Karpas-422 (cell line): Measurements from ENCODE around the gene THSD7B. TPM values are rescaled to one million over a fixed set of nuclear protein-coding genes. Genes with fewer than 3 reads are reported as not detected.

Experiments used
- DNase-seq: peaks from one replicate; pipeline ENCODE4 v3.0.0-alpha.2; 2015
- H2AFZ ChIP-seq: fragments of 200-600 bp; sonication (generic); 2 replicates; pipeline ENCODE4 v1.6.1; 2014; ENCODE audit warnings: antibody characterized with exemption, low read length, mixed read lengths
- H3K27ac ChIP-seq: fragments of 200-600 bp; sonication (generic); 2 replicates; pipeline ENCODE4 v1.5.1; 2014; ENCODE audit warnings: mild to moderate bottlenecking, low read length, moderate library complexity
- H3K27me3 ChIP-seq: fragments of 200-600 bp; sonication (generic); 2 replicates; pipeline ENCODE4 v1.6.1; 2014; ENCODE audit warnings: low read length, mixed read lengths
- H3K36me3 ChIP-seq: fragments of 200-600 bp; sonication (generic); 2 replicates; pipeline ENCODE4 v1.6.1; 2014; ENCODE audit warnings: low read length, mixed read lengths; ENCODE audit not compliant: insufficient read depth
- H3K4me1 ChIP-seq: fragments of 200-600 bp; sonication (generic); 2 replicates; pipeline ENCODE4 v1.6.1; 2014; ENCODE audit warnings: mild to moderate bottlenecking, low read length, mixed read lengths
- H3K4me2 ChIP-seq: fragments of 200-600 bp; sonication (generic); 2 replicates; pipeline ENCODE4 v1.6.1; 2014; ENCODE audit warnings: low read length, low read depth, mild to moderate bottlenecking; ENCODE audit not compliant: poor library complexity, severe bottlenecking
- H3K4me3 ChIP-seq: fragments of 200-600 bp; sonication (generic); 2 replicates; pipeline ENCODE4 v1.5.1; 2014; ENCODE audit warnings: mild to moderate bottlenecking, antibody characterized with exemption, low read length, mixed read lengths
- H3K79me2 ChIP-seq: fragments of 200-600 bp; sonication (generic); 2 replicates; pipeline ENCODE4 v1.6.1; 2014; ENCODE audit warnings: mild to moderate bottlenecking, low read length, mixed read lengths
- H3K9ac ChIP-seq: fragments of 200-600 bp; sonication (generic); 2 replicates; pipeline ENCODE4 v1.6.0; 2014; ENCODE audit warnings: low read length
- H3K9me2 ChIP-seq: fragments of 200-600 bp; sonication (generic), shearing (Covaris generic); replicated peaks from 2 replicates; pipeline ENCODE4 v1.6.0; 2014; ENCODE audit warnings: mild to moderate bottlenecking, low read length, moderate library complexity; ENCODE audit not compliant: insufficient read depth
- H3K9me3 ChIP-seq: fragments of 300-700, 200-600 bp; sonication (generic); 2 replicates; pipeline ENCODE4 v1.6.1; 2014; ENCODE audit warnings: low read length, mixed read lengths
- H4K20me1 ChIP-seq: fragments of 200-600 bp; sonication (generic); 2 replicates; pipeline ENCODE4 v1.6.1; 2014; ENCODE audit warnings: mild to moderate bottlenecking, antibody characterized with exemption, low read length, low read depth; ENCODE audit not compliant: insufficient read depth
- total RNA-seq: library from RNA; depleted of rRNA; stranded (reverse); fragments of >200 nt; shearing (Covaris generic); gene quantifications from 2 replicates; pipeline ENCODE4 v1.2.3, GENCODE V29; 2014; ENCODE audit warnings: low replicate concordance

Gene THSD7B
- total RNA-seq, 1 experiment from 2014 or later = not detected

DNA sequence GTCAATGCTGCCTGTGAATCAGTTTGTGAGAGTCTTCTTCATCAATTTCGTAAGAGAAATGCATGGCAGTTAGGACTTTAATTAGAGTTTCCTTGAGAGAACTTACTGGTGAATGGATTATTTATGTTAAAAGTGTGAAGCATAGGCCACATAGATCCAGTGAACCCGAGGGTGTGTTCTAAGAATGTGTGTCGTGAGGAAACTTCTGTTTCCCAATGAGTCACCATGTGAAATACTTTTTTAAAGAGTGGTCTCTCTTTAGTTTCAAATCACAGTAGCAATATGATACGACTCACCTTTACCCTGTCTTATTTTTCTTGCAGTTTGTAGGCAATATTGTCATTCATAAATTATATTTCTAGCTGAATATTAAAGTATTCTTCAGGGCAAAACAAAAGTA is 18.5 kb downstream of the THSD7B start:
- H3K36me3 ChIP-seq = no peaks in the 10 kb centered on the region
- no peaks in the 10 kb centered on the region for H4K20me1 ChIP-seq
- H3K27ac ChIP-seq = no peak overlapping the region
- no peak overlapping the region for H3K4me3 ChIP-seq
- H3K9me3 ChIP-seq = no peaks in the 10 kb centered on the region
- no peaks in the 10 kb centered on the region; the same call in 1 of the 2 replicates for H3K27me3 ChIP-seq
- H3K9me2 ChIP-seq = no peaks in the 10 kb centered on the region
- no peak for DNase-seq
- H3K4me1 ChIP-seq = no peaks in the 10 kb centered on the region
- H2AFZ ChIP-seq = no peak overlapping the region
- no peaks in the 10 kb centered on the region for H3K79me2 ChIP-seq
- H3K9ac ChIP-seq = no peak overlapping the region
- no peak overlapping the region for H3K4me2 ChIP-seq

DNA sequence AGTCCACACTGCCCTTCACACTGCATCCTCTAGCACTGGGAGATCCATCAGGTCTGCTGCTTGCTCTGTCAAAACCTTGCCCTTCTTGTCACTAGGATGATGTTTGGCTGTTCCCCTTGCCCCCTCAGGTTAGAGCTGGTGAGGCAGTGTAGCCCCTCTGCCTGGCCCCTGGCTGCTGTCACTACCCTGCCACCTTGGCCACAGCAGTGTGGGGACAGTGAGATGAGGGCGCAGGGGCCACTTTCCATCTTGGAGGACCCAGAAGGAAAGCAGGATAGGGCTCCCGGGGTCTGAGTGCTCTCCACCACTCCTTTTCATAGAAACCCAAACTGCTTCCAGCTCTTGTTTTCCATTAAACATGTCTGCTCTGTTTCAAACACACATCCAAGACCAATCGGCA is 19.9 kb downstream of the THSD7B start:
- Histone ChIP-seq H3K79me2 (no peaks in the 10 kb centered on the region), H2AFZ (no peak overlapping the region)
- DNase-seq = no peak

GRCh38 chr2:136787970-136788369 is 22.6 kb downstream of the THSD7B start:
- Histone ChIP-seq H3K79me2 (no peaks in the 10 kb centered on the region), H3K4me1 (no peaks in the 10 kb centered on the region), H3K9me2 (no peaks in the 10 kb centered on the region), H3K4me3 (no peak overlapping the region), H3K9ac (no peak overlapping the region), H3K4me2 (no peak overlapping the region), H3K36me3 (no peaks in the 10 kb centered on the region), H3K9me3 (no peaks in the 10 kb centered on the region), H3K27me3 (no peaks in the 10 kb centered on the region; the same call in 1 of the 2 replicates), H2AFZ (no peak overlapping the region), H3K27ac (no peak overlapping the region), H4K20me1 (no peaks in the 10 kb centered on the region)
- DNase-seq = no peak

More for the DNA sequence above, 19.9 kb downstream of the THSD7B start:
- H3K4me1 ChIP-seq = no peaks in the 10 kb centered on the region
- no peaks in the 10 kb centered on the region for H4K20me1 ChIP-seq
- no peaks in the 10 kb centered on the region for H3K36me3 ChIP-seq
- no peaks in the 10 kb centered on the region for H3K9me3 ChIP-seq
- H3K9ac ChIP-seq = no peak overlapping the region
- H3K9me2 ChIP-seq = no peaks in the 10 kb centered on the region
- H3K4me2 ChIP-seq = no peak overlapping the region
- no peaks in the 10 kb centered on the region; the same call in 1 of the 2 replicates for H3K27me3 ChIP-seq
- H3K4me3 ChIP-seq = no peak overlapping the region
- H3K27ac ChIP-seq = no peak overlapping the region

DNA sequence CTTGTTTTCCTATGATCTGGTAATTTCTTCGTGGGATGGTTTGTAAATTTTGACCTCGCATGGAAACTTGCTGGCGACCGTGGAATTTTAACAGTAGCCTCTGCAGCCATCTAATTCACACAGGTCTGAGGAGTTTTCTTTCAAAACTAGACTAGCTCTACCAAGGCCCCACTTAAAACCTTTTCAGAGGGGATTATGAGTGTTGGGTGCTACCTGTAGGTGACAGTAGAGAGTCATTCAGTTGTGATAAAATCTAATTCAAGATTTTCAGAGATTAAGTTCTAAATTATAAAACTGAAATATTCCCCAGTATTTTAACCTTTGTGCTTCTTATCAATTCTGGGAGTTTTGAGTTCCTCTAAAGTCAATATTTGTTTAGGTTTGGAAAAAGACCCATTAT is 31.0 kb downstream of the THSD7B start:
- Histone ChIP-seq H3K9ac (no peak overlapping the region), H3K4me3 (no peak overlapping the region), H3K36me3 (no peaks in the 10 kb centered on the region), H3K9me3 (no peaks in the 10 kb centered on the region), H3K79me2 (no peaks in the 10 kb centered on the region), H3K9me2 (no peaks in the 10 kb centered on the region), H2AFZ (no peak overlapping the region), H3K27me3 (no peaks in the 10 kb centered on the region), H3K4me1 (no peaks in the 10 kb centered on the region), H3K27ac (no peak overlapping the region), H4K20me1 (no peaks in the 10 kb centered on the region), H3K4me2 (no peak overlapping the region)
- DNase-seq = no peak

GRCh38 chr2:136798766-136799165 is 33.4 kb downstream of the THSD7B start:
- Histone ChIP-seq H3K27ac (no peak overlapping the region), H3K4me3 (no peak overlapping the region), H3K36me3 (no peaks in the 10 kb centered on the region), H4K20me1 (no peaks in the 10 kb centered on the region), H3K27me3 (no peaks in the 10 kb centered on the region), H3K9ac (no peak overlapping the region), H3K4me1 (no peaks in the 10 kb centered on the region), H3K4me2 (no peak overlapping the region), H3K79me2 (no peaks in the 10 kb centered on the region), H2AFZ (no peak overlapping the region), H3K9me2 (no peaks in the 10 kb centered on the region), H3K9me3 (no peaks in the 10 kb centered on the region)
- DNase-seq = no peak

DNA sequence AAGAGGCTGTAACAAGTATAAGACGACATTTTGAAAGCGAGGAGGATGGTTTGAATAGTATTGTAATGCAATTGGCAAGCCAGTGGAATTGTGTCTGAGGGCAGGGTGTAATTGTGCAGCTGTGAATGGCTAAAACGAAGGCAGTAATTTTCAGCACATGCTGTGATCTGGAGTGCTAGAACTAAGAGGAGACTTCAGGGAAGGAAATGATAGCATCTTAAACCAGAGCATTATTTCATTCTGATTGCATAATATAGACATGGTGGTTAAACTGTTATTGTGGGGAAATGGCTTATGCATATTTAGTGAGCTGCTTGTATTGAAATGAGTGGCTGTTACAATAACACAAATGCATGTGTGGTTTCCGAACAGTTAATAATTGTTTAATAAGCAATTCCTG is 36.3 kb downstream of the THSD7B start:
- Histone ChIP-seq H3K27me3 (no peaks in the 10 kb centered on the region), H3K4me1 (no peaks in the 10 kb centered on the region), H3K36me3 (no peaks in the 10 kb centered on the region), H4K20me1 (no peaks in the 10 kb centered on the region), H3K9me3 (no peaks in the 10 kb centered on the region), H3K27ac (no peak overlapping the region), H3K9ac (no peak overlapping the region), H3K4me2 (no peak overlapping the region), H2AFZ (no peak overlapping the region), H3K9me2 (no peaks in the 10 kb centered on the region), H3K4me3 (no peak overlapping the region), H3K79me2 (no peaks in the 10 kb centered on the region)
- DNase-seq = no peak

GRCh38 chr2:136809998-136810397 is 44.7 kb downstream of the THSD7B start:
- Histone ChIP-seq H3K4me3 (no peak overlapping the region), H3K4me1 (no peaks in the 10 kb centered on the region), H3K27me3 (no peaks in the 10 kb centered on the region), H3K27ac (no peak overlapping the region), H3K9me3 (no peaks in the 10 kb centered on the region), H3K79me2 (no peaks in the 10 kb centered on the region), H3K36me3 (no peaks in the 10 kb centered on the region), H3K9me2 (no peaks in the 10 kb centered on the region), H3K4me2 (no peak overlapping the region), H4K20me1 (no peaks in the 10 kb centered on the region), H2AFZ (no peak overlapping the region), H3K9ac (no peak overlapping the region)
- no peak for DNase-seq

- no peaks in the 10 kb centered on the region for H3K9me2 ChIP-seq
- H3K27me3 ChIP-seq = no peaks in the 10 kb centered on the region
- no peak overlapping the region for H3K27ac ChIP-seq
- no peaks in the 10 kb centered on the region for H4K20me1 ChIP-seq
- H3K4me2 ChIP-seq = no peak overlapping the region
- no peak overlapping the region for H3K9ac ChIP-seq
- no peaks in the 10 kb centered on the region for H3K36me3 ChIP-seq
- no peak overlapping the region for H3K4me3 ChIP-seq
- H2AFZ ChIP-seq = no peak overlapping the region
- no peaks in the 10 kb centered on the region for H3K9me3 ChIP-seq
- no peaks in the 10 kb centered on the region for H3K79me2 ChIP-seq
- H3K4me1 ChIP-seq = no peaks in the 10 kb centered on the region
- DNase-seq = no peak
Measured at GRCh38 chr2:136818839-136819238, 53.5 kb downstream of the THSD7B start.

DNA sequence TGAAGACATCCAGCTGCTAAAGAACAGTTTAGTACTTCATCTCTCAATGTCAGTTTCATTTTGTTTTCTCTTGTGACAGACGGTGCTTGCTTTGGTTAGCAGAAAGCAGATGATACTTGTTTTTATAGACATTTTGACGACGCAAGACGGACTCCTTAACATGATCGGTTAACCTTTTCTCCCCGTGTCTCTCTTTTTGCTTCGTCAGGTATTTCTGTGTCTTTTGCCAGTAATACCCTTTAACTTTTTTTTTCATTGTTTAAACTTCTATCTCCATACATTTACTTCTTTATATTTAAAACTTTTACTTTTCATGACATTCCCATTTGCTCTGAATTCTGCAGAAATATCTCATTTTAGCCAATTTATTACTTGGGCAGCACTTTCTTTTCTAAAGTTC is 57.9 kb downstream of the THSD7B start:
- Histone ChIP-seq H3K4me1 (no peaks in the 10 kb centered on the region), H3K27me3 (no peaks in the 10 kb centered on the region), H3K4me2 (no peak overlapping the region), H3K9ac (no peak overlapping the region), H3K36me3 (no peaks in the 10 kb centered on the region), H4K20me1 (no peaks in the 10 kb centered on the region), H3K9me2 (no peaks in the 10 kb centered on the region), H3K4me3 (no peak overlapping the region), H3K9me3 (no peaks in the 10 kb centered on the region), H3K27ac (no peak overlapping the region), H3K79me2 (no peaks in the 10 kb centered on the region), H2AFZ (no peak overlapping the region)
- no peak for DNase-seq
